HG02623 (cell line): ENCODE data around the gene SFTPB.
"Not testable (repeated sequence)": the region's sequence is repeated elsewhere in the genome, so short reads cannot be mapped to it uniquely, and the experiment has no call there.

Source experiments
- ATAC-seq: cut with Tn5 transposase; IDR thresholded peaks from one replicate; pipeline ENCODE4 v1.9.1; 2021; ENCODE audit warnings: moderate library complexity; ENCODE audit not compliant: unreplicated experiment

The SFTPB gene

DNA sequence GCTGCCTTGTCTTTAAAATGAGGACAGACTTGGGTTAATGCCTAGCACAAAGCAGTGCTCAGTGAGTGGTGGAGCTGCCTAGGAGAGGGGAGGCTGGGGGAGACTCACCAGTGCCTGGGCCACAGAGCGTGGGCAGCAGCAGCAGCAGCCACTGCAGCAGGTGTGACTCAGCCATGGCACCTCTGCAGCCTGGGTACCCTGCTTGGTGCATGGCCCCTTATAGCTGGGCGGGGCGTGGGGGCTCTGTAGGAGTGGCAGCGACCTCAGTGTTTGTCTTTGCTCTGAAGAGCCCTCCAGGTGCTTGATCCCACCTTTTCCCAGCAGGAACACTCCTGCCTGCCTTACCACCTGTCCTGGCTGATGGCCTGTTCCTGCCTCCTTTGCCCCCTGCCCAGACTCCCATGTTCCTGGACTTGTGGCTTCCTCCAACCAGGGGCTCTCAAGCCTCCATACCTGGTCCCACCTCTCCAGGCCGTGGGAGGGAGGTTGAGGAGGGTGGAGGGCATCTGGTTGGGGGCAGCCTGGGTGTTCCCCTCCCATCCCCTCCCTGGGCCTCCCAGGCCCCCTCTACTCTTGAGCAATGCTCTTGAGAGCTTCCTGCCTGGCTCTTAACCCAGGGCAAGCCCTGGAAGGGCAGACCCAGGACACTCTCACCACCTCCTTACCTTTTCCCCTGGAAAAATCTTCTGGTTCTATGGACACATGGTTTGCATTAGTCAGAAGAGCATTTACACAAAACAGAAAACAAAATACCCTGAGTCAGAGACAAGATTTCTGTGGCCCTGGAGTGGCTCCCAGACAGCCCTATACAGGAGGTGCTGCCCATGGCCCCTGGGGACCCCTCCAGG is at the start of gene SFTPB:
Gene SFTPB (minus strand): TSS at position 191 of the 848 bp plus-strand sequence. CDS start 16 bp downstream, at position 175.
- ATAC-seq = no peak

DNA sequence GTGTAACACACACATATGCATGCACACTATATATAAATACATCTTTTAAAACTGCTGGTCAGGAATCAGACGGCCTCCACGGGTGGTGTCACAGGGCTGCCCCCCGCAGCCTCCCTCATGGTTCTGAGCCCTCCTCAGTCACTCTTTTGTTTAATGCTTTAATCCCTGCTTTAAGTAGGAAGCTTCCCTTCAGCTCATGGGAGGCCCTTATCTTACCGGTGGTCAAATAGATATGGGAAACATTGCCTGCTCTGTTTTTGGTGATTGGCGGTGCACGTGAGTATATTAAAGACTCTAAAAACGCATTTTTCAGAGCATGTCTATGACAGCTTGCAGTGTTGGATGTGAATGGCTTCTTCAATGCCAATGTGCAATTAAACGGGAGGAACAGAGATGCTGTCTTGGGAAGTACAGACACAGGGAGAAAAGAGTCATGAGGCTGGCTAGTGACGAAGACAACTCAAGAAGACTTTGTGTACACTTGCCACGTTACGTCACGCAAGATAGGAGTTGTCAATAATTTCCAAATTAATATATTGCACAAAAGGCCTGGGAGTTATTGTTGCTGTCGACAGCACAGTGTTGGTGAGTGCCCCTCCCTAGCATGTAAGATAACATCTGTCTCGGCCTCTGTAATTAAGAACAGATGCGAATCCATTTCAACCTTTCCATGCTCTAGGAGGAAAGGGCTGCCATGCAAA is 49.5 kb upstream of the SFTPB start:
- no peak for ATAC-seq

DNA sequence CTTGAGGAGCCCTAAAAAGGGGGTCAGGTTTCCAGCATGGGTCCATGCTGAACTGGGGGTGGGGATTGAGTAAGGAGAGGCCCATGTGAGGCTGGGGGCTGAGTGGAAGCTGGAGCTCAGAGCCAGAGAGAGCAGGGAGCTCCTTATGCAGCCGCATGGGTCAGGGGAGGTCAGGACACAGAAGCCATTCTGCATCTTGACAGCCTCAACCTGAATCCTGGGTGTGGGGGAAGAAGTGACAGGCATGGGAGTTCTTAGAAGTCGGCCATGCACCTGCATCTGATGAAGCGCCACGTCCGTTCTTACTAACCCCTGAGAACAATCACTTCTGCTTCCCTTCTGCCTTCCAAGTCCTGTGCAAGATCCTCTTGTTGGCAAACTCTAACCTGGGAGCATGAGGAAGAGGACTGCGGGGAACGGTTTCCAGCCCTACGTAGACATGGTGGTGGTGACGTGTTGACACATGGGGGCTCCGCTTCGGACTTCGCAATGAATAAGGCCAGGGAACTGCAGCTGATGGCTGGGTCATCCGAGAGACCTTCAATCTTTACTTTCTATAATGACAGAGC is 48.4 kb upstream of the SFTPB start:
- ATAC-seq = no peak

DNA sequence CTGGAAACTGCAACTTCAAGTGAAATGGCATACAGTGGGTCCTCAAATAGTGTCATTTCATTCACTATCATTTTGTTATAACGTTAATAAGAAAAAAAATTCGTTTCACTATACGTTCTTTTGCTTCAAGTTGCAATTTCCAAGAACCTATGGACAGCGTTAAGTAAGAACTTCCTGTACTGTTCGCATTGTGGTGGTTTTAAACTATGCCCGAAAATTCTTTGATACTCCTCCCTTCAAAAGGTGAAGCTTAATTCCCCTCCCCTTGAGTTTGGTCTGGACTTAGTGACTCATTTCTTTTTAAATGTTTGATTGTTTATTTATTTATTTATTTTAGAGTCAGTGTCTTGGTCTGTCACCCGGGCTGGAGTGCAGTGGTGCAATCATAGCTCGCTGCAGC is 46.8 kb upstream of the SFTPB start:
- no peak for ATAC-seq

DNA sequence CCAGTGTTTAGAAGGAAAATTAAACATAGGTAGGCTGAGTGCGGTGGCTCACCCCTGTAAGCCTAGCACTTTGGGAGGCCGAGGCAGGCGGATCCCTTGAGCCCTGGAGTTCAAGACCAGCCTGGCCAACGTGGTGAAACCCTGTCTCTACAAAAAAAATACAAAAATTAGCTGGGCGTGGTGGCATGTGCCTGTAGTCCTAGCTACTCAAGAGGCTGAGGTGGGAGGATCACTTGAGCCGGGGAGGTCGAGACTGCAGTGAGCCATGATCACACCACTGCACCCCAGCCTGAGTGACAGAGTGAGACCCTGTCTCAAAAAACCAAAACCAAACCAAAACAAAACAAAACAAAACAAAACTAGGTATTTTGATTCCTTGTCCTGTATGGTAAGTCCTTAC is 46.4 kb upstream of the SFTPB start:
- ATAC-seq = not testable (repeated sequence)

DNA sequence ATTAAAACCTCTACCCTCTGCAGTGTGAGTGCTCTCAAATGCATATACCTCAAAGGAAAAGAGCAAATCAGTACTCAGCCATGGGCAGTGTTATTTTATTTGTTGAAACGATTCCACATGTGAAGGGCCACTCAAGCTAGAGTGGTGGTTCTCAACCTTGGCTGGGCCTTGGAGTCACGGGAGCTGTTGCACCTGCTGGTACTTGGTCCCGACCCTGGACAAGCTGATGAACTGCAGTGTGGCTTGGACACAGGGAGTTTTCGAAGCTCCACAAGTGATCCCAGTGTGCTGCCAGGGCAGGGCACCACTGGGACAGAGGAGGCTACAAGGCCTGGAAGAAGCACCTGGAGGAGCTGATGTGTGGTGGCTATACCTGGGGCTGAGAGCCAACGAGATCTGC is 45.8 kb upstream of the SFTPB start:
- ATAC-seq = no peak

DNA sequence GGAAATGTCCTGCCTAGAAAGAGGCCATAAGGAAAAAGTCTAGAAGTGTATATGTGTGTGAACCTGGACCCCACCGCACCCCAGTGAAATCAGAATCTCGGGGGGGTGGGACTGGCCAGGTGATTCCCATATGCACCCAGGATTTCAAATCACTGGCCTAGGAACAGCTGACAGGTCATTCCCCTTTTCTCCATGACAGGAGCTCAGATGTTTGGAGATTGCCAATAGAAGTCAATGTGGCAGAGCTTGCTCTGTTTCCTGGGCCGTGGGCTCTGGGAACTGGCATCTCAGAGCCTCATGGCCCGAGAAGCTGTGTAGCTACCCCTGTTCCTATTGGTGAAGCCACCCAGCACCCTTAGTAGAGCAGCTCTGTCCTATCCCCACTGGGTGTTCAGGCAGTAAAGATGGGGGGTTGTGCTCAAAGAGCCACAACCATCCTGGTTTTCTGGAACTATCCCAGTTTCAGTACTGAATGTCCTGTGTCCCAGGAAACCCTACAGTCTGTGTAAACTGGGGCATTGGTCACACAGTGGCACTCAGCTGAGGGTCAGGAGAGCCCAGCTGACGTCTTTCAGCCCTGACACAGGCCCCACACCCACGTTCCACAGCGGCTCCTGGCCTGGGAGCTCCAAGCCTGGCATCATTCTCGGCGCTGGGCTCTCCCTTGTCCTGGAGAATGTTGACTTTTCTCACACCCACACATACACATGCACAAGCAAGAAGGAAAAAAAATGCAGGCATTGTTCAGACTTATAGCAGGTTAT is 45.0 kb upstream of the SFTPB start:
- ATAC-seq = no peak

DNA sequence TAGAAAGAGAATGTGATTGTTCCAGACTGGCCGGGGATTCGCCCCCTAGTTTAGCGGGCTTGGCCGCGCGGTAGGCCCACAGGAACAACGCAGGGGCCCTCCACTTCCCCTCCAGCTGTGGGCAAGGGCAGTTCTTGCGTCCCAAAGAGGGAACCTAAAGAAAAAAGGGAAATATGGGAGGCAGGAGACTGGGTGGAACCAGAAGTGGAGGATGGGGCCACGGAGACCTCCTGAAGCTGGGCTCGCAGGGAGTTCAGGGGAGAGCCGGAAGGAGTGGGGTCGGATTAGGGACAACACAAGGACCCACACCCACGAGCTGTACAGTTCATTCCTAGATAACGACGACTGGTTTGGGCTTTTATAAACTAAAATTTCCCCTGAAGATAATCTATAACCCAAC is 44.3 kb upstream of the SFTPB start:
- ATAC-seq = no peak

DNA sequence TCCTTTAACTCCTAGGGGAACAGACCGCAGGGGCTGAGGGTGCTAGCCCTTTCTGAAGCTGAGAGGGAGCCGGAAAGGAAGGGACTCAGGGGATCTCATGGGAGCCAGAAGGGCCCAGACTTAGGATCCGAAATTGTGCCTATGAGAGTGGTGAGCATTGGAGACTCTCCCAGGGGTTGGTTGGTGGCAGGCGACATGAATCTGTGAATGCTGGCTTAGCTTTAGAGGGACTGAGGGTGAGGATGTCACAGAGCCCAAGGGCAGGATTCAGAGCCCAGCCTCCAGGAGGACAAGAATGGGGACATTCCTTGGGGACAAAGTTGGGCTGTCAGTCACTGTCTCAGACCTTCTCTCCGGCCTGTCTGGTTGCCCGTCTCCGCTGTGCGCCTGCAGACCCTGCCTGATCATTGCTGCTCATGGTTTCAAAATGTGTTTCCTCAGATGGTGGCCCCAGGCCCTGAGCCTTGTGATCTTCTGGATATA is 43.6 kb upstream of the SFTPB start:
- ATAC-seq = no peak

DNA sequence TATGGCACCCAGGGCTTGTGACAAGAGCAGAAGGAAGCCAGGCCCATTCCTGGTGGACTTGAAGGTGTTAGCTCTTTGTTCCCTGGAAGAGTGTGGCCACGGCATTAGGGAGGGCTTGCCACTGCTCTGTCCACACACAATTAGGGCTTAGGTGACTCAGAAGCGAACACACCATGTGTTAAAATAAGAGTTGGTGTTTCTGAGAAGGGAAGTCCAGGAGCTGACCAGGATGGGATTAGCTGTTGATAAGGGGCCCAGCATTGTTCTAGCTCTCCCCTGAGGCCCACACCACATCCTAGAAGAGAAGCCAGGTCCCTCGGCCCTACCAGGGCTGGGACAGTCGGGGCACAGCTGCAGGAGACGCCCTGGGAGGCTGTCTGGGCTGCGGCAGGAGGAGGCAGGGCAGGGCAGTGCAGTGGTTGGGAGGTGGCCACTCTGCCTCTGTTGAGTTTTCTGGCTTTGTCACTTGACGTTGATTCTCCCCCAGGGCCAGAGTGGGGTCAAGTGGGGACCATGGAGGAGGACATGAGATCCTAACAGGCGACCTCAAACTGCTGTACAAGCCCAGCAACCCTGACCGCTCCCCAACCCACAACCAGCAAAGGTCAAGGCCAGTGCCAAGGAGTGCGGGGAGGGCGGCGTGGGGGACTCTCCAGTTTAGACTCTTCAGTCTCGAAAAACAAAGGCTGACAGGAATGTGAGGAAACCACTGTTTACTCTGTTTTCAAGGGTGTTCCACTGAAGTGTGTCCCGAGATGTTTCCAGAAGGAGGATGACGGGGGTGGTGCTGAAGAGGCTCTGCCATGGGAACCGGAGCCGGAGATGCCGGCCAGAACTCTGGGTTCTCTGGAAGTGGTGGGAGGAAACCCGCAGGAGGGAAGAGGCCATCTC is 42.9 kb upstream of the SFTPB start:
- ATAC-seq = no peak

DNA sequence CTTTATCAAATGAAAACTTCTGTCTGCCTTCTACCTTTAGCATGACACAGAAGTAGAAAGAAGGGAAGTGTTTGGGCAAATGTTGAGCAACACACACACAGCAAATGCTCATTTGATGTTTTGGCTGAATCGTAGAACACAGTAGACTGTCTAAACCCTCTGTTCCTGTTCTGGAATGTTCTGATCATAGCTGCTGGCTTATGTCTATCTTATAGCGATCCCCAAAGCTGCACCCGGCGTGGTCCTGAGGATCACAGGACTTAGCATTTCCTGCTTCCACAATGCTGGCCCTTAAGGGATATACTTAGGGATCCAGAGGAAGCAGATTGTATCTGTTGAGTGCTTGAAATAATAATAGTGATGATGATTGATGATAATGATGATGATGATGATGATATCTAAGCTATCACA is 41.4 kb upstream of the SFTPB start:
- ATAC-seq = no peak

DNA sequence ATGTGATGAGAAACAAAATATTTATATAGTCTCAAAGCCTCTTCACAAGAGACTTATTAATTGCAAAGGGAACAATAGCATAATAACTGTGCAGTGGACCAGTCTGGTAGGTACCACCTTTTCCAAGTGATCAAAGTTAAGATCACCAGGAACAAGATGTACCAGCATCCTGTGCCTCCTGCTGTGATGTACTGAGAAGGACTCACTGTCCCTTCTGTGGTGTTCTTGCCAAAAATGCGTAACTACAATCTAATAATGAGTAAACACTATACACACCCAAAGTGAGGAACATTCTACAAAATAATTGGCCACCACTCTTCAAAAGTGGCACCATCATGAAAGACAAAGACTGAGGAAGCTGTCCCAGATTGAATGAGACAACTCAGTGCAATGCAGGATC is 40.6 kb upstream of the SFTPB start:
- ATAC-seq = no peak

DNA sequence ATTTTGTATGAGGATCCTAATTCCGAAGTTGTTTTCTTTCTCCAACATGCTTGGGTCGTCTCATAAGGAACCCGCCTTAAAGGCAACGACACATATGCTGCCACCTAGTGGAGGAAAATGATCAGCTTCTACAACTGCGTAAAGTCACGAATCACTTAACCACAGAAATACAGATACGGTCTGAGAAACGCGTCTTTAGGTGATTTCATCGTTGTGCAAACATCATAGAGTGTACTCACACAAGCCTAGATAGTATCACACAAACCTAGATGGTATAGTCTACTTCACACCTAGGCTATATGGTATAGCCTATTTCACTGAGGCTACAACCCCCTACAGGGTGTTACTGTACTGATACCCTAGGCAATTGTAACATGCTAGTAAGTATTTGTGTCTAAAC is 39.3 kb upstream of the SFTPB start:
- ATAC-seq = no peak

DNA sequence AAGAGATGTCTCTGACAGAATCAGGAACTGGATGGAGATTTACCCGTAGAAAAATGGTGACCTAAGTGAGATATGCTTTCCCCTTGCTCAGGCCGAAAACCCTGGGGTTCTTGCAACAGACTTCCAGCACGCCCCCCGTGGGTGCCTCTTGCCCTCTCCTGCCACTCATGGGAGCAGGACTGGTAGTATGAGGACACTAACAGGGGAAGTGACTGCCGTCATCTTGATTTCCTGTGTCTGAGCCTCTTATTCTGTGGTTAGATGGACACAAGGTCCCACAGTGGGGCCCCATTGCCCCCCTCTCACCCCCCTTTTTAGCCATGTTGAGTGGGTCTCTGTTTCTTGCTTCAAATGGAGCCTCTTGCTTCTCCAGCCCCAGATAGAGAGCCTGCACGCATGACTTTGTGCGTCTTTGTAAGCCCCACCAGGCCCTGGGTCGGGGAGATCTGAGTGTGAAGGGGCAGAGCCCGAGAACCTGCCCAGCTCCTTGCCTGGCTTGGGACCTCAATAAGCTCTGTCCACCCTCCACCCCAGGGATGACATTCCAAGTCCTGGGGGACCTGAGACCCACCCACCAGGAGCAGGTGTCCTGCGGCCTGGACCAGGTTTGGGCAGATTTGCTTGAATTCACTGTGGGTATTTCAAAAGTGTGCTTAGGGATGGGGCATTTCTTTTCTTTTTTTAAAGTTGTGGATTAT is 38.7 kb upstream of the SFTPB start:
- ATAC-seq = no peak

DNA sequence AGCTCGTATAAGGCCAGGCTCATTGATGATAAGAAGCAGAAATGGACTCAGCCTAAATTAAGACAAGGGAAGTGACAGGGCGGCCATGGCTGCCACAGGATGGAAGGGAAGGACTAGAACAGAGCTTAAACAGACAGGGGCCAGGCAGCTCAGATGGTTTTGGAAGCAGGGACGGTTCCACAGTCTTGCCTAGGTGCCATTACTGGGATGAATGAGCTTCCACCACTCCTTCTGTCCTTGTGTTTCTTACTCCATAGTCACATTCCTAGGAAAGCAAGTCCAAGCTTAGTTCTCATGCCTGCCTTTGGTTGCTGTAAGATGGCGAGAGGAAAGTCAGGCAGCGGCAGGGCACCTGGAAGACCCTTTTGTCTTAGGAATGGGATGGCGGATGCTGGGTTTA is 38.1 kb upstream of the SFTPB start:
- no peak for ATAC-seq

DNA sequence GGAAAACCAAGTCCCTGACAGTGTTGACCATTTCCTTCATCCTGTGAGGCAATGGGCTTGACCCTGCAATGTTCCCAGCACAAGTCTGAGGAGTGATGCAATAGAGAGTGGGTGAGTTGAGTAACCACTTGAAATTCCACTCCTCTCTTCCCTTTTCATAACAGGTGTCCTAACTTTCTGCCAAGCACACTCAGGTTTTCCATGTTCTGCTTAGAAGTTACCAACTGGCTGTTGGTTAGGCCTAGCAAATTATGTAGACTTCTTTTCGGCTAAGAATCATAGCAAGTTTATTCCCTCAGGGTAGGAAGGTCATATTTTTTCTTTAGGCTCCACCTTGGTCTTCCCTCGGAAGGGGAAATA is 37.7 kb upstream of the SFTPB start:
- no peak for ATAC-seq

DNA sequence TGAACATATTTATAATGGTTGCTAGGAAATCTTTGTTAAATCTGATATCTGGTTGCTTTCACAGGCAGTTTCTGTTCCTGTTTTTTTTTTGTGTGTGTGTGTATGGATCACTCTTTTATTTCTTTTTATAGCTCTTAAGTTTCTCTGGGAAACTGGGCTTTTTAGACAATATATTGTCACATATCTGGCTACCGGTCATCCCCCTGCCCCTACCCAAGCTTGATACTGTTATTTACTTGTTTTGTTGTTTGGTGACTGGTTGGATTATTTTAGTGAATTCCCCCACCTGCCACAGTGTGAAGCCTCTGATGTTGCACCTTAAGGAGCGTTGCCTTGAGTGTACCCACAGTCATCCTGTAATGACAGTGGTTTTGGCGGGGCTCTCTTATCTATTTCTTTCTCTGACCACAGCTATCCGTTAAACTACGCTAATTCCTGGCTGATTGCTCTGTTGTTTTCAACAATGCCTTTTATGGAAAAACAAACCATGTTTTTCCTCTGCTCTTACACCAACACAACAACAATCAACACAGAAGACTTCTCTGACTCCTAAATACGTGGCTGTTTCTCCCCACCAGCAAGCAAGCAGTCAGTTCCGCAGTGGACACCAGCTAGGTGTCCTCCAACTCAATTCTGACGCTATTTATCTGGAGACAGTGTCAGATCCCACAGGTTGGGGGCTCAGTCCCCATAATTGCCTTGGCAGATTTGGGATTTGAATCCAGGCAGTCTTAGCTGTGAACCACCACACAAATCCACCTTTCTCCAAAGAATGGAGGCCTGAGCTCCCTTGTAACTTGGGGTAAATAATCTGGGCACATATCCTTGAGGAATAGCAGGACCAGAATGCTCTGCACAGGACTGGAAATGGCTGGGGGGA is 37.0 kb upstream of the SFTPB start:
- ATAC-seq = no peak

DNA sequence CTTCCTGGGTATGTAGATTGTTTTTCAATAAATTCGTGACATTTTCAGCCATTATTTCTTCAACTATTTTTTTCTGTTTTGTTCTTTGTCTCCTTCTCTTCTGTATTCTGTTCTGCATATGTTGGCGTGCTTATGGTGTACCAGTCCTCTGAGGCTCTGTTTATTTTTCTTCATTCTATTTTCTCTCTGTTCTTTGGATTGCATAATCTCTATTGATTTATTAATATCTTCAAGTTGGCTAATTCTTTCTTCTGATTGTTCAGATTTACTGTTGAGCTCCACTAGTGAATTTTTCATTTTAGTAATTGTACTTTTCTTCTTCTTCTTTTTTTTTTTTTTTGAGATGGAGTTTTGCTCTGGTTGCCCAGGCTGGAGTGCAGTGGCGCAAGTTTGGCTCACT is 36.0 kb upstream of the SFTPB start:
- ATAC-seq = no peak

DNA sequence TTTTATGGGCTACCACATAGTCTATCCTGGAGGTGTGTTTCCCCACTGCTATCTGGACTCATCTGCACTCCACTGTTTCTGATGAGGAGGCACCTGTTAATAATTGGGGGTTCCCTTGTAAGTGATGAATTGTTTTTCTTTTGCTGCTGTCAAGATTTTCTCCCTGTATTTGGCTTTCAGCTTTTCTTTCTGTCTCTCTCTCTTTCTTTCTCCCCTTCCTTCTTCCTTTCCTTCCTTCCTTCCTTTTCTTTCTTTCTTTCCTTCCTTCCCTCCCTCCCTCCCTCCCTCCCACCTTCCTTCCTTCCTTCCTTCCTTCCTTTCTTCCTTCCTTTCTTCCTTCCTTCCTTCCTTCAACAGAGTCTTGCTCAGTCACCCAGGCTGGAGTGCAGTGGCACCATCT is 35.3 kb upstream of the SFTPB start:
- ATAC-seq = no peak
